Astrocyte of the cerebellum (primary cell): ENCODE data around the gene EVC.
"Not testable (repeated sequence)": the region's sequence is repeated elsewhere in the genome, so short reads cannot be mapped to it uniquely, and the experiment has no call there.

Experiments
- DNase-seq: peaks from one replicate; pipeline ENCODE4 v3.0.0-alpha.2; 2011; ENCODE audit warnings: low read depth
- H3K4me3 ChIP-seq: 2 replicates; pipeline ENCODE4 v1.5.1; 2011; ENCODE audit warnings: mild to moderate bottlenecking, low read depth, low read length, moderate library complexity
- in situ Hi-C: cut with HindIII; loops from 2 replicates; pipeline ENCODE4 v1.10.0; 2017; ENCODE audit warnings: low sequenced_read_pairs
- TF ChIP-seq, protein P1 (sequence below): IDR thresholded peaks from 2 replicates; pipeline ENCODE4 v1.5.1; 2012; ENCODE audit warnings: low read length, low read depth, moderate library complexity, mild to moderate bottlenecking; ENCODE audit errors: missing control alignments

EVC gene

DNA sequence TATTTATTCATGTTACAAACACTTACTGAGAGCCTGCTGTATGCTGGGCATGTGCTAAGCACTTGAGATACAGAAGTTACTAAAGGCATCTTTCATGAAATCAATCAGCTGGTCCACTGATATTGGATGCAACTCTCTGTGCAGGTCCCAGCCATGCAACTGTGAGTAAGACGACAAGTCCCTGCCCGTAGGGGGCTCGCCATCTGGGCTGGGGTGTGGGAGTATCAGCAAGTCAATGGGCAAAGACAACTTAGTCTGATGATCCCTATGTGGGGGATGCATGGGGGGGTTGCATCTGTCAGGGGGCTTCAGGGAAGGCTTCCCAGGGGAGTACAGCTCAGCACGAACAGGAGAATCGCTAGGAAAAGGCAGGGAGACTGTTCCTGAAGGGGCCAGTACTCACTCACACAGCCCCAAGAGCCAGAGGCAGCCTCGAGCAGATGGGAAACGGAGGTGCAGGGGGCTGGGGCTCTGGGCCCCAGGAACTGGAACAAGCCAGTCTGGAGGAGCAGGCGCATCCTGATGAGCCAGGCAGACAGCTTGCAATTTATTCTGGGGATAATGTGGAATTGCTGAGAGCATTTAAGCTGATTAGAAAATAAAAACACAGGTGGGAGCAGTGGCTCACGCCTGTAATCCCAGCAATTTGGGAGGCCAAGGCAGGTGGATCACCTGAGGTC is 141.7 kb downstream of the EVC start:
- H3K4me3 ChIP-seq = no peak overlapping the region
- TF ChIP-seq, protein P1, sequence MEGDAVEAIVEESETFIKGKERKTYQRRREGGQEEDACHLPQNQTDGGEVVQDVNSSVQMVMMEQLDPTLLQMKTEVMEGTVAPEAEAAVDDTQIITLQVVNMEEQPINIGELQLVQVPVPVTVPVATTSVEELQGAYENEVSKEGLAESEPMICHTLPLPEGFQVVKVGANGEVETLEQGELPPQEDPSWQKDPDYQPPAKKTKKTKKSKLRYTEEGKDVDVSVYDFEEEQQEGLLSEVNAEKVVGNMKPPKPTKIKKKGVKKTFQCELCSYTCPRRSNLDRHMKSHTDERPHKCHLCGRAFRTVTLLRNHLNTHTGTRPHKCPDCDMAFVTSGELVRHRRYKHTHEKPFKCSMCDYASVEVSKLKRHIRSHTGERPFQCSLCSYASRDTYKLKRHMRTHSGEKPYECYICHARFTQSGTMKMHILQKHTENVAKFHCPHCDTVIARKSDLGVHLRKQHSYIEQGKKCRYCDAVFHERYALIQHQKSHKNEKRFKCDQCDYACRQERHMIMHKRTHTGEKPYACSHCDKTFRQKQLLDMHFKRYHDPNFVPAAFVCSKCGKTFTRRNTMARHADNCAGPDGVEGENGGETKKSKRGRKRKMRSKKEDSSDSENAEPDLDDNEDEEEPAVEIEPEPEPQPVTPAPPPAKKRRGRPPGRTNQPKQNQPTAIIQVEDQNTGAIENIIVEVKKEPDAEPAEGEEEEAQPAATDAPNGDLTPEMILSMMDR = no peak
- no peak for DNase-seq
- in situ Hi-C loops = no loop called here

DNA sequence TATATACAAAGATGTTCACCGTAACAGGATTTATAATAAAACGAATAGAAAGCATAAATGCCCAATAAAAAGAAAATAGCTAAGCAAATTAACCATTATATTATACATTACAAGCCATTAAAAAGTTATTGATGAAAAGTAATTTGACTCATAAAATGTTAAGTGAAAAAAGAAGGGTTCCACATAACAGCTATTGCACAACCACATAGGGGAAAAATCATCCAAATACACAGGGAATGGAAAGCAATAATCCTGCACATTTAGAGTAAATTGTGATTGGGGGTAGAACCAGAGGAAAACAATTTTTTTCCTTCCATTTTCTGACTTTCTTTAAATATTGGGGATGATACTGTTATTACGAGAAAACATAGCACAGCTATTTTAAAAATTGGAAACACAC is 143.9 kb downstream of the EVC start:
- in situ Hi-C loops = no loop called here
- TF ChIP-seq, protein P1 = no peak
- no peak overlapping the region for H3K4me3 ChIP-seq
- no peak for DNase-seq

DNA sequence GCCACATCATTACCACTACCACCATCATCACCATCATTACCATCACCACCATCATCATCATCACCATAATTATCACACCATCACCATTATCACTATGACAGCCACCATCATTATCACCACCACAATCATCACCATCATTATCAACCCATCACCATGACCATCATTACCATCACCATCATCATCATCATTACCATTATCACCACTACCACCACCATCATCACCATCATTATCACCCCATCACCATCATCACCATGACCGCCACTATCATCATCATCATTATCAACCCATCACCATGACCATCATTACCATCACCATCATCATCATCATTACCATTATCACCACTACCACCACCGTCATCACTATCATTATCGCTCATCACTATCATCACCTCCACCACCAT is 145.4 kb downstream of the EVC start:
- DNase-seq, H3K4me3 ChIP-seq, in situ Hi-C loops: not testable (repeated sequence)

DNA sequence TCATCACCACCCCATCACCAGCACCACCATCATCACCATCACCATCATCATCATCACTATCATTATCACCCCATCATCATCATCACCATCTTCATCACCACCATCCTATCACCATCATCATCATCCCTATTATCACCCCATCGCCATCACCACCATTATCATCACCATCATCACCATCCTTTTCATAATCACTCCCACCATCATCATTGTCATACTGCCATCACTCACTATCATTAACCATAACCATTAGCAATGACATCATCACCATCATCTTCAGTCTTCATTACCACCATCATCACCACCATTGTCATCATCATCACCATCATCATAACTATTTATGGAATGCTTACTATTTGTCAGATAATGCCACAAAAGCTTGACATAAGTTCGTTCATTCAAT is 146.2 kb downstream of the EVC start:
- in situ Hi-C loops = no loop called here
- no peak overlapping the region for H3K4me3 ChIP-seq
- DNase-seq = no peak
- TF ChIP-seq, protein P1 = no peak

DNA sequence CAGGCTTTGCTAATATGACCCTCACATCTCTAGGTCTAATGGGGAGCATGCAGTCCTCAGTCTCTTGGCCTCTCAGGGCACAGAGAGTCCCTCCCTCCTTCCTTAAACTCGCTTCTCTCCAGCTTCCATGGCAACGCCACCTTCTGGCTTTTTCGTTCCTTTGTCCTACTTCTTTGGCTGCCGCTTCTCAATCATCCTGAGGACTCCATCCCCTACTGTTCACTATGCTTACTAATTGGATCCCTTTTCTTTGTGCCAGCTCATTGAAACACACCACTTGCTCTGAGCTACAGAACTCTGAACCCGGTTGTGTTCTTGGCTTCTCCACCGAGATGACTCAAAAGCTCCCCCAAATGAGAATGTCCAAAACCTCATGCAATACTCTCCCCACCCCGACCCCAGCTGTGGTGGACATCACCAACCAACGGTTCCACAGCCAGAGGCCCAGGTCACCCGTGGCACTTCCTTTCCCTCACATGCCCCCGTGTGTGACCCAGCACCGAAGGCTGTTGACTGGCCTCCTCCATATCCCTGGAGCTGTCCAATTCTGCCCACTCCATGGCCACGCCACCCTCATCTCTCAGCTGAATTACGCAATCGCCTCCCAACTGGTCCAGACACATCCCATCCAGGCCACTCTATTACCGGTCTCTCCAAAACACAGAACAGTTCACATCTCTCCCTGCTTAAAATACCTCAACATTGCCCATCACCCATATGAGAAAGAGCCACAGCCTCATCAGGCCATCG is 147.2 kb downstream of the EVC start:
- DNase-seq = no peak
- TF ChIP-seq, protein P1 = no peak
- in situ Hi-C loops = no loop called here
- no peak overlapping the region for H3K4me3 ChIP-seq

DNA sequence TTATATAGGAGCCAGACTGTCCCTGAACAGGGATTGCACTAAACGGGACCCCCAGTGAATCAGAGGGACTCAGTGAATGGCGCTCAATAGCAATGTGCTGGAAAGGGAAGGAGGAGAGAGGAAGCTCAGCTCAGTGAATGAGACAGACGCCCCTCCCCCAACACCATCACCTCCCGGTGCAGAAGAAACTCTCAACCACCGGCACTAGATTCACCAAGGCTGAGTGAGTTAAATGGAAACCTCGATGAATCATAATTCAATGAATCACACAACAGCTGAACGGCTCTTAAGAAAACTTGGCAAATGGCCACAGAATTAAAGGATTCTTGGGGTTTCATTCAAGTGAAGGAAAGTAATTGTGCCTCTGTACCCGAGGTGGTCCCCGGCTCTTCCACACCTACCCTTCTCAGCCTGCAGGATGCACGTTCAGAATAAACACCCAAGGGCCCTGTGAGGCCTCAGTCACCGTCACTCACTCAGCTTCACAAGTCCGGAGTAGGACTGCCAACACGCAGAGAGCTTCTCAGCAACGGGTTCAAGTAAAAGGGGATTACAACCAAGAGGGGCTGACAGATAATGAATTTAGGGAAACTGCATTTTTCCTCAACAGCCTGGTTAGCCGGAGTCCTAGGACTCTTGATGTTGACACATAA is 152.6 kb downstream of the EVC start:
- in situ Hi-C loops = no loop called here
- H3K4me3 ChIP-seq = no peak overlapping the region
- peak; percentile 92 for DNase-seq
- TF ChIP-seq, protein P1 = no peak
